ENCODE results near the gene VKORC1L1.

- TF ChIP-seq CTCF (IDR thresholded peaks at IDR 0.05; ENCODE audit: low read length) (no peak), EZH2 (IDR thresholded peaks at IDR 0.05; ENCODE audit: borderline replicate concordance, low read length) (no peak)
Measured at GRCh38 chr7:65846008-65846570, 26.8 kb upstream of the VKORC1L1 start.
